ENCODE data around the gene LDAF1.

DNA sequence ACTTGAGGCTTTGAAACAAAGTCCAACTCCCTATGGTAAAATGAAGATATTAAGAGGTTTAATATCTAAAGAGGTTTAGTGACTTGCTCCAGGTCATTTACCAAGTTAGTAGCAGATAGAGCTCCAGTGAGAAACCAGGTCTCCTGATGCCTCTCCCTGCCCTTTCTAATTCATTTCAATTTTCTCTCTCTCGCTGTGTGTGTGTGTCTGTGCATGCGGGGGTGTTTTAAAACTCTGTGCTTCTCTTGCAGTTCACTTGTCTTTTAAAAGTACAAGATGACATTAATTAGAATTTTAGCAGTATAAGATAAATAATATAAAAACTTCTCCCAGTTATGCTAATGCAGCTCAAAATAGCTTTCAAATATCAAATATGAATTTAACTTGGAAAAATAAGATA lies 61.1 kb downstream of the LDAF1 start:
- TF ChIP-seq, protein P1, sequence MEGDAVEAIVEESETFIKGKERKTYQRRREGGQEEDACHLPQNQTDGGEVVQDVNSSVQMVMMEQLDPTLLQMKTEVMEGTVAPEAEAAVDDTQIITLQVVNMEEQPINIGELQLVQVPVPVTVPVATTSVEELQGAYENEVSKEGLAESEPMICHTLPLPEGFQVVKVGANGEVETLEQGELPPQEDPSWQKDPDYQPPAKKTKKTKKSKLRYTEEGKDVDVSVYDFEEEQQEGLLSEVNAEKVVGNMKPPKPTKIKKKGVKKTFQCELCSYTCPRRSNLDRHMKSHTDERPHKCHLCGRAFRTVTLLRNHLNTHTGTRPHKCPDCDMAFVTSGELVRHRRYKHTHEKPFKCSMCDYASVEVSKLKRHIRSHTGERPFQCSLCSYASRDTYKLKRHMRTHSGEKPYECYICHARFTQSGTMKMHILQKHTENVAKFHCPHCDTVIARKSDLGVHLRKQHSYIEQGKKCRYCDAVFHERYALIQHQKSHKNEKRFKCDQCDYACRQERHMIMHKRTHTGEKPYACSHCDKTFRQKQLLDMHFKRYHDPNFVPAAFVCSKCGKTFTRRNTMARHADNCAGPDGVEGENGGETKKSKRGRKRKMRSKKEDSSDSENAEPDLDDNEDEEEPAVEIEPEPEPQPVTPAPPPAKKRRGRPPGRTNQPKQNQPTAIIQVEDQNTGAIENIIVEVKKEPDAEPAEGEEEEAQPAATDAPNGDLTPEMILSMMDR (IDR thresholded peaks at IDR 0.05): no peak
- TF ChIP-seq POLR2A (IDR thresholded peaks at IDR 0.05): no peak
- no peak for TF ChIP-seq EP300 (IDR thresholded peaks at IDR 0.05)
